Osteocyte (in vitro differentiated cells): ENCODE results near the gene CRYGA. TPM values are rescaled to one million over a fixed set of nuclear protein-coding genes. Genes with fewer than 3 reads are reported as not detected.
"Not testable (repeated sequence)": the region's sequence is repeated elsewhere in the genome, so short reads cannot be mapped to it uniquely, and the experiment has no call there.

ENCODE experiments used
- DNase-seq: peaks from one replicate; pipeline ENCODE4 v3.0.0; 2021; ENCODE audit warnings: mixed read lengths; ENCODE audit not compliant: unreplicated experiment; ENCODE audit errors: extremely low spot score
- H3K27ac Mint-ChIP-seq: one replicate; pipeline ENCODE4 v1.8.0; 2021; ENCODE audit warnings: mild to moderate bottlenecking, mixed read lengths; ENCODE audit not compliant: unreplicated experiment
- H3K27me3 Mint-ChIP-seq: one replicate; pipeline ENCODE4 v1.8.0; 2021; ENCODE audit warnings: mixed read lengths; ENCODE audit not compliant: unreplicated experiment
- H3K36me3 Mint-ChIP-seq: one replicate; pipeline ENCODE4 v1.8.0; 2021; ENCODE audit warnings: mixed read lengths; ENCODE audit not compliant: unreplicated experiment
- H3K4me1 Mint-ChIP-seq: one replicate; pipeline ENCODE4 v1.8.0; 2021; ENCODE audit warnings: mixed read lengths; ENCODE audit not compliant: unreplicated experiment
- H3K4me3 Mint-ChIP-seq: one replicate; pipeline ENCODE4 v1.8.0; 2021; ENCODE audit warnings: mild to moderate bottlenecking, moderate library complexity, mixed read lengths; ENCODE audit not compliant: unreplicated experiment
- H3K9me3 Mint-ChIP-seq: one replicate; pipeline ENCODE4 v1.8.0; 2021; ENCODE audit warnings: mixed read lengths; ENCODE audit not compliant: unreplicated experiment
- total RNA-seq: library from RNA; stranded (reverse); gene quantifications from 2 replicates; pipeline ENCODE4 v1.2.1, GENCODE V29; 2021
- TF ChIP-seq, protein P1 (sequence below): fragments of 200-600 bp; sonication (generic); IDR thresholded peaks from 2 replicates; pipeline ENCODE4 v1.5.0; 2021; ENCODE audit warnings: antibody characterized with exemption, mild to moderate bottlenecking, moderate library complexity

The CRYGA gene
- total RNA-seq, 1 donor from 2014 or later = not detected

DNA sequence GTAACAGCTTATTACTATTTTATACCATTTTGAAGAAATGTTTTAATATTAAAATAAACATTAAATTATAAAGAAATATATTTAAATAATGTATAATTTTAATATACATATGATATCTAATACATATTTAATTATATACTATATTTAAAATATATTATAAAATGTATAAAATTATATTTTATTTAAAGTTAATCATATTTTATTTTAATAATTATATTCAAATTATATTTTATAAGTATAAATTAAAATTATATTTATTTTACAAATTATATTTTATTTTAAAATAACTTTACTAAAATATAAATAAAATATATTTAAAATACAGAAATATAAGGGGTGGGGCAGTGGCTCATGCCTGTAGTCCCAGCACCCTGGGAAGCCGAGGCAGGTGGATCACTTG, 41.1 kb downstream of the CRYGA start:
- Mint-ChIP-seq H3K36me3 (no peaks in the 10 kb centered on the region), H3K4me3 (no peak overlapping the region), H3K27ac (no peak overlapping the region), H3K4me1 (no peaks in the 10 kb centered on the region), H3K27me3 (peaks cover 9% of the 10 kb centered on the region), H3K9me3 (no peaks in the 10 kb centered on the region)
- no peak for DNase-seq
- TF ChIP-seq, protein P1, sequence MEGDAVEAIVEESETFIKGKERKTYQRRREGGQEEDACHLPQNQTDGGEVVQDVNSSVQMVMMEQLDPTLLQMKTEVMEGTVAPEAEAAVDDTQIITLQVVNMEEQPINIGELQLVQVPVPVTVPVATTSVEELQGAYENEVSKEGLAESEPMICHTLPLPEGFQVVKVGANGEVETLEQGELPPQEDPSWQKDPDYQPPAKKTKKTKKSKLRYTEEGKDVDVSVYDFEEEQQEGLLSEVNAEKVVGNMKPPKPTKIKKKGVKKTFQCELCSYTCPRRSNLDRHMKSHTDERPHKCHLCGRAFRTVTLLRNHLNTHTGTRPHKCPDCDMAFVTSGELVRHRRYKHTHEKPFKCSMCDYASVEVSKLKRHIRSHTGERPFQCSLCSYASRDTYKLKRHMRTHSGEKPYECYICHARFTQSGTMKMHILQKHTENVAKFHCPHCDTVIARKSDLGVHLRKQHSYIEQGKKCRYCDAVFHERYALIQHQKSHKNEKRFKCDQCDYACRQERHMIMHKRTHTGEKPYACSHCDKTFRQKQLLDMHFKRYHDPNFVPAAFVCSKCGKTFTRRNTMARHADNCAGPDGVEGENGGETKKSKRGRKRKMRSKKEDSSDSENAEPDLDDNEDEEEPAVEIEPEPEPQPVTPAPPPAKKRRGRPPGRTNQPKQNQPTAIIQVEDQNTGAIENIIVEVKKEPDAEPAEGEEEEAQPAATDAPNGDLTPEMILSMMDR = no peak

DNA sequence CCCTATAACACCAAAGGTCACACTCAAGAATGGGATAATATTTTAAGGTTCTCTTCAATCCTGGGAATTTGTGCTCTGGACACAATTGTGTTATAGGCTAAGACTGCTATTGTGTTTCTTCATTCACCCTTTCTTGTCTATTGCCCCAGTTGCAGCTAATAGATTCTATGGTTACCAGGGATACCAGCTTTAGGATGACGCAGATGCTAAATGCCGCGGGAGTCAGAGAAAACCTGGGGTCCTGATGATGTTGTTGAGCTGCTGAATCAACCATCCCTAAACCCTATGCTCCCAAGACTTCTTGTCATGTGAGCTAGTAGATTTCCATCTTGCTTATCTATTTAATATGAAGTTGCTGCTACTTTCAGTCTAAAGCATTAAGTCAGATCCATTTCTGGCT, 44.5 kb downstream of the CRYGA start:
- TF ChIP-seq, protein P1 = no peak
- Mint-ChIP-seq H3K4me3 (no peak overlapping the region), H3K27ac (no peak overlapping the region), H3K9me3 (no peaks in the 10 kb centered on the region), H3K27me3 (peaks cover 11% of the 10 kb centered on the region), H3K4me1 (no peaks in the 10 kb centered on the region), H3K36me3 (no peaks in the 10 kb centered on the region)
- no peak for DNase-seq

DNA sequence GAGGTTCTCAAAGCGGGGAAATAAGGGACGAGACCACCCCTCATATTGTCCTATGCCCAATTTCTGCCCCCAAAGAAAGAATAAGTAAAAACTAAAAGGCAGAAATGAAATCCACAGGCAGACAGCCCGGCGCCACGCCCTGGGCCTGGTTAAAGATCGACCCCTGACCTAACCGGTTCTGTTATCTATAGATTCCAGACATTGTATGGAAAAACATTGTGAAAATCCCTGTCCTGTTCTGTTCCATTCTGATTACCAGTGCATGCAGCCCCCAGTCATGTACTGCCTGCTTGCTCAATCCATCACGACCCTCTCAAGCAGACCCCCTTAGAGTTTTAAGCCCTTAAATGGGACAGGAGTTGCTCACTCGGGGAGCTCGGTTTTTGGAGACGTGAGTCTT, 46.0 kb downstream of the CRYGA start:
- H3K27me3 Mint-ChIP-seq = peaks cover 22% of the 10 kb centered on the region
- not testable (repeated sequence) for H3K36me3 Mint-ChIP-seq, DNase-seq, H3K9me3 Mint-ChIP-seq, H3K4me1 Mint-ChIP-seq, H3K4me3 Mint-ChIP-seq, H3K27ac Mint-ChIP-seq

DNA sequence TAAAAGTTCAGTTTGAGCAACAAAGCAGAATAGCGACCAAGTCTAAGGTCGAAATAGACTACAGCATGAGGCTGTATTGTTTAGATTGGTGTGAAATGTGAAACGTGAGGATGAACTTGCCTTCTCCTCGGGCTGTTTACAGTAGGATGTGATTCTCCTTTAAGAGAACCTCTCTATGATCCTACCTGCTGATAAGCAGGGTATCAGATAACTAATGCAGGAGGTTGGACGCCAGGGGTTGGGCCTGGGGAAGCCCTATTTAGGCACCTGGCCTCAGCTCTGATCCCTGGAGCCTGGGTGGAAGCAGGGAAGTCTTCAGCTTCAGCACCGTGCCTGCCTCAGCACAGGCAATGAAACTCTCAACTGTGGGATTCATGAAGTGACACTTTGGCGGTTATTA, 50.4 kb downstream of the CRYGA start:
- DNase-seq = no peak
- no peaks in the 10 kb centered on the region for H3K36me3 Mint-ChIP-seq
- H3K4me1 Mint-ChIP-seq = peaks cover 2% of the 10 kb centered on the region
- TF ChIP-seq, protein P1 = no peak
- H3K9me3 Mint-ChIP-seq = no peaks in the 10 kb centered on the region
- no peak overlapping the region for H3K4me3 Mint-ChIP-seq
- H3K27me3 Mint-ChIP-seq = peaks cover 26% of the 10 kb centered on the region
- no peak overlapping the region for H3K27ac Mint-ChIP-seq

DNA sequence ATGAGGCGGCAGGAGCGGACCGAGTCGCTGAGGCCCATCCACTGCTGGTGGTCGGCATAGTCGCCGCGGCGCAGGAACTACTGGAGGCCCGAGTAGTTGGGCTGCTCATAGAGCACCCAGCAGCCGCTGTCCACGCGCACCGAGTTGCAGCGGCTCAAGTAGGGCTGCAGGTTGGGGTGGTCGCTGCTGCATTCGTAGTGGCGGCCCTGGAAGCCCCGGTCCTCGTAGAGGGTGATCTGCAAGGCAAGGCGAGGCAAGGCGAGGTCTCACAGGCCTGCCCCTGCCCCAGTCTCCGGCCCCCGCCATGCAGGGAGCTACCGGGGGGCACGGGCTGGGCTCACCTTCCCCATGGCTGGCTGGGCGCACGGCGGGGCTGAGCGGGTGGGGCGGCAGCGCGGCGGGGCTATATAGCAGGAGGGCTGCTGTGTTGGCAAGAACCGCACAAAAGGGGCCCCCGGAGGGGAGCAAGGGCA, 51.1 kb downstream of the CRYGA start:
- H3K4me3 Mint-ChIP-seq, DNase-seq, H3K9me3 Mint-ChIP-seq, H3K4me1 Mint-ChIP-seq, H3K36me3 Mint-ChIP-seq, H3K27ac Mint-ChIP-seq: not testable (repeated sequence)
- peaks cover 26% of the 10 kb centered on the region for H3K27me3 Mint-ChIP-seq

Other genes with a start within 250 kb of the CRYGA start
- gene PLEKHM3, start 138.1 kb downstream of the CRYGA start, total RNA-seq = 12.5 TPM in 2 replicates
- not detected in 2 replicates for gene CRYGD, start 39.1 kb downstream of the CRYGA start, total RNA-seq
- gene CRYGC, start 33.8 kb downstream of the CRYGA start, total RNA-seq = not detected in 2 replicates
- gene CRYGB, start 17.4 kb downstream of the CRYGA start, total RNA-seq = not detected in 2 replicates
- gene C2orf80, start 26.4 kb upstream of the CRYGA start, total RNA-seq = not detected in 2 replicates
- 49.6 and 52.1 TPM in 2 replicates for gene IDH1, start 91.5 kb upstream of the CRYGA start, total RNA-seq
- 37.1 and 38.8 TPM in 2 replicates for gene PIKFYVE, start 102.7 kb upstream of the CRYGA start, total RNA-seq
- gene PTH2R, start 243.2 kb upstream of the CRYGA start, total RNA-seq = not detected in 2 replicates